Mucosa of stomach (tissue), 1 donor: ENCODE data around the gene HSD17B12.
"Not testable (repeated sequence)": the region's sequence is repeated elsewhere in the genome, so short reads cannot be mapped to it uniquely, and the experiment has no call there.

ENCODE experiments used
- H3K27me3 ChIP-seq: one replicate; pipeline ENCODE4 v1.7.0; 2013; ENCODE audit warnings: mild to moderate bottlenecking, low read length; ENCODE audit not compliant: control insufficient read depth, insufficient read depth
- H3K36me3 ChIP-seq: one replicate; pipeline ENCODE4 v1.7.0; 2013; ENCODE audit warnings: low read length; ENCODE audit not compliant: control insufficient read depth, insufficient read depth
- H3K4me1 ChIP-seq: one replicate; pipeline ENCODE4 v1.7.0; 2013; ENCODE audit warnings: mild to moderate bottlenecking, low read length; ENCODE audit not compliant: control insufficient read depth, insufficient read depth
- H3K4me3 ChIP-seq: one replicate; pipeline ENCODE4 v1.7.0; 2013; ENCODE audit warnings: low read length
- H3K9ac ChIP-seq: one replicate; pipeline ENCODE4 v1.7.0; 2013; ENCODE audit warnings: mild to moderate bottlenecking, low read length, moderate library complexity
- H3K9me3 ChIP-seq: one replicate; pipeline ENCODE4 v1.7.0; 2013; ENCODE audit warnings: mild to moderate bottlenecking, low read length, moderate library complexity; ENCODE audit not compliant: control insufficient read depth
- donor health status: Pancreatic carcinoma.

HSD17B12 gene

DNA sequence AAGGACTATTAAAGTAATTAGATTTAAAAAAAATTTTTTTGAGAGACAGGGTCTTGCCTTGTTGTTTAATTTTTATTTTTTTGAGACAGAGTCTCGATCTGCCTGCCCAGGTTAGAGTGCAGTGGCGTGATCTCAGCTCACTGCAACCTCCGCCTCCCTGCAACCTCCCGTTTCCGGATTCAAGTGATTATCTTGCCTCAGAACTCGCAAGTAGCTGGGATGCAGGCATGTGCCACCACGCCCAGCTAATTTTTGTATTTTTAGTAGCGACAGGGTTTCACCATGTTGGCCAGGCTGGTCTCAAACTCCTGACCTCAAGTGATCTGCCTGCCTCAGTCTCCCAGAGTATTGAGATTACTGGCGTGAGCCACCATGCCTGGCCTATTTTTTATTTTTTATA lies 17.5 kb upstream of the HSD17B12 start:
- H3K4me3 ChIP-seq, H3K27me3 ChIP-seq, H3K9ac ChIP-seq, H3K4me1 ChIP-seq, H3K36me3 ChIP-seq, H3K9me3 ChIP-seq: not testable (repeated sequence)

DNA sequence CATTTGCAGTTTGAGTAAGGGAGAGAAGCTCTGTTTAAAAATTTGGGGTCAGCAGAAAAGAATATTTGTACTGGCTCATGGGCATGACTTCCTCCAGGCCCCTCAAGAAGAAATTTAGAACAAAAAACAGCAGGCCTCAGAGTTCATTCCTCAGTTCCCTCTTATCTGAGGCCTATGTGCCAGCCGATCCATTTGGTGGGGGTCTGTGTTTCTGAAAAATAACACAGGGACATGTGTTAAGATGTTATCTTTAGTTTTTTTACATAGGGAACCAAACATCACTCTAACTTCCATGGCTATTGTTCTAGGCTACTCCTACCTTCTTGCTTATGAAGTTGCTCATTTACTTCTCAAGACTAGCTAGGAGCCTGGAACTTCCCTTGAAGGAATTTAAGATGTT lies 16.2 kb upstream of the HSD17B12 start:
- H3K4me1 ChIP-seq: no peaks in the 10 kb centered on the region
- H3K4me3 ChIP-seq: no peak overlapping the region
- no peaks in the 10 kb centered on the region for H3K9me3 ChIP-seq
- no peaks in the 10 kb centered on the region for H3K36me3 ChIP-seq
- H3K9ac ChIP-seq: no peak overlapping the region
- no peaks in the 10 kb centered on the region for H3K27me3 ChIP-seq

DNA sequence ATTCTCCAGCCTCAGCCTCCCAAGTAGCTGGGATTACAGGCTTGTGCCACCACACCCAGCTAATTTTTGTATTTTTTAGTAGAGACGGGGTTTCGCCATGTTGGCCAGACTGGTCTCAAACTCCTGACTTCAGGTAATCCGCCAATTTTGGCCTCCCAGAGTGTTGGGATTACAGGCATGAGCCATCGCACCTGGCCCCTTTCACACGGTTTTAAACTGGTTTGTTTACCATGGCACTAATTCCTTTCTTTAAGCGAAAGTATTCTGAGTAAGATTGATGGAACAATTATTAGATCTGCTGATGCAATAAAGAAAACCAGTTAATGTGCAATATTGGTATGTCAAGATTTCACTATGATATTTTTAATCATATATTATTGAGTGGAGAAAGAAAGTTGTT lies 9.3 kb upstream of the HSD17B12 start:
- H3K9me3 ChIP-seq, H3K9ac ChIP-seq, H3K4me3 ChIP-seq, H3K36me3 ChIP-seq, H3K4me1 ChIP-seq, H3K27me3 ChIP-seq: not testable (repeated sequence)

DNA sequence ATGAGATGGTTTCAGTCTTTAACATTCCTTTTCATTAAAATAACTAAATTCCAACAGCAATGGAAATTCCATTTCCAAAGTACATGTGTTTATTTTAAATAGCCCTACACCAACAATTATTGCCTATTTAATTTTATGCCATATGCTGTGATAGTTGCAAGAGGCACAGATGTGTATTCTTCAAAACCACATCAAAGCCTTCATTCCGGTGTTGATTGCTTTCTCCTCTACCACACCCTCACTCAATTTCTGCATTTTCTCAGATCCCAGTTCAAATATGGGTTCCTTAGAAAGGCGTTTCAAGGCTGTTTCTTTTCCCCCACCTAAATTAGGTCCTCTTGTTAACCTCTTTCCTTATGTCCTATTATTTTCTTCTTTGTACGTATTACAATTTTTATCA lies 6.0 kb upstream of the HSD17B12 start:
- Histone ChIP-seq H3K4me3 (no peak overlapping the region), H3K9ac (no peak overlapping the region), H3K36me3 (no peaks in the 10 kb centered on the region), H3K27me3 (no peaks in the 10 kb centered on the region), H3K9me3 (no peaks in the 10 kb centered on the region), H3K4me1 (no peaks in the 10 kb centered on the region)

DNA sequence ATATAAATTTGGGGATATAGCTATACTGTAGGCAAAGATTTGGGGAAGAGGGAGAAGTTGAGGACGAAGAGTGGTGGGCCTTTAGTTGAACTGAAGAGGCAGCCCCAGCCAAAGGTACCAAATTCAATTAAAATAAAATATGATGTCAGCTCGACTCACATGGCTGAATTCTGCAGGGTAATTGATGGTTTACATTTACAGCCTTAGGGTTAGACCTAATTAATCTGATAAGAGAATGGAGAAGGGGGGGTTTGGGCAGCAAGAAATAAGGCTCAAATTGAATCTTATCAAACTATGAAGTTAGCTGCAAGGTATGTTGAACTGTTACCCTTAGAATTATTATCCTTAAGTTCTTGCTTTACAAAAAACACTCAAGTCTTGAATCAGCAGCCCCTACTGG lies 3.6 kb upstream of the HSD17B12 start:
- no peaks in the 10 kb centered on the region for H3K36me3 ChIP-seq
- no peaks in the 10 kb centered on the region for H3K9me3 ChIP-seq
- no peak overlapping the region for H3K4me3 ChIP-seq
- H3K9ac ChIP-seq: no peak overlapping the region
- H3K27me3 ChIP-seq: no peaks in the 10 kb centered on the region
- H3K4me1 ChIP-seq: peaks cover 5% of the 10 kb centered on the region

DNA sequence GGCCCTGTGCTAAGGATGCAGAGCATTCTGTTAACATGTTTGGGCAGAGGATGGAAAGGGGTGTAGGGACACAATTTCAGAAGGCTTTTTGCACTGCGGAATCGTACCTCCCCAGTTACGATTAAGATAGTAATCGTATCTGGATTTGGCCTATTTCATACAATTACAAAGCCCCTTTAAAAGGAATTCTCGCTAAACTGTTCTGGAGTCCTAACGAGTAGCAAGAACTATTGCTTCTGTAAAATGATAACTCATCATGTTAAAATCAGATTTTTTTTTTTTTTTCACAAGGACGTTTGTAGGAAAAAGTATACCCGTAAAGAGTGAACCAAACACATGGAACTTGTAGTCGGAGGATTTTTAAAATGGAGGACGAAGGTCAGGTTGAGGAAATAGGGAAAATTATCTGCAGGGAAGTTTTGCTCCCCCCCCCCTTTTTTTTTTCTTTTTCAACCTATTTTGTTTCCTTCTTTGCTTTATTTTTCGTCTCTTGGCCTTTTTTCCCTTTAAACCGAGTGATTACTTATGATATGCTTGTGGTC lies 934 bp downstream of the HSD17B12 start:
- H3K9me3 ChIP-seq: no peaks in the 10 kb centered on the region
- H3K4me1 ChIP-seq: peaks cover 8% of the 10 kb centered on the region
- H3K4me3 ChIP-seq: peak overlapping the region; percentile 84
- H3K36me3 ChIP-seq: no peaks in the 10 kb centered on the region
- no peaks in the 10 kb centered on the region for H3K27me3 ChIP-seq
- H3K9ac ChIP-seq: peak overlapping the region; percentile 98

DNA sequence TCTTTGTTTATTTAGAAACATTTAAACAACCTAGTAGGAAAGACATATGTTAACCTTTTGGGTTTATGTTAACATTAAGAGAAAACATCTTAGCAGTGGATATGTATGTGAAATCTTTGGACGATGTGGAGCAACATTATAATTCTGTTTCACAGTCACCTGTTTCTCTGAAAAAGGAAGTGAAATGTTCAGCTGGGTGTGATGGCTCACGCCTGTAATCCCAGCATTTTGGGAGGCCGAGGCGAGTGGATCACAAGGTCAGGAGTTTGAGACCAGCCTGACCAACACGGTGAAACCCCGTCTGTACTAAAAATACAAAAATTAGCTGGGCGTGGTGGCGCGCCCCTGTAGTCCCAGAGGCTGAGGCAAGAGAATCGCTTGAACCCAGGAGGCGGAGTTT lies 1.5 kb downstream of the HSD17B12 start:
- peak overlapping the region; percentile 98 for H3K9ac ChIP-seq
- H3K27me3 ChIP-seq, H3K4me3 ChIP-seq, H3K36me3 ChIP-seq, H3K9me3 ChIP-seq, H3K4me1 ChIP-seq: not testable (repeated sequence)

DNA sequence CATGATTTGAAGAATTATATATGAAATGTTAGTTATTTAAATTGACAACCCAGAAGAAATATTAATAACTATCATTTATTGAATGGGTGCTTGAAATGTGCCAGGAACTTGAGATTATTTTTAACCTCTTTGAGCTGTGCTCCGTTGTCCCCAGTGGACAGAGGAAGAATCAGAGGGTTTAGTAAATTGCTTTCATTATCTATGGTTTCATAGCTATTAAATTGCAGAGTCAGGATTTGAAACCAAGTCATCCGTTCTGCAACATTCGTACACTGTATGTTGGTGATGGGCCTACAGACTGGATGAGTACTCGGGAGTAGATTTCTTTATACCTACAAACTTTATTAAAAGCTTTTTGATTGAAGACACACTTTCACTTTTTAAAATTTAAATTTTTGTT lies 4.9 kb downstream of the HSD17B12 start:
- H3K9me3 ChIP-seq: no peaks in the 10 kb centered on the region
- no peak overlapping the region for H3K9ac ChIP-seq
- no peaks in the 10 kb centered on the region for H3K27me3 ChIP-seq
- H3K4me3 ChIP-seq: no peak overlapping the region
- H3K4me1 ChIP-seq: peaks cover 8% of the 10 kb centered on the region
- H3K36me3 ChIP-seq: no peaks in the 10 kb centered on the region

DNA sequence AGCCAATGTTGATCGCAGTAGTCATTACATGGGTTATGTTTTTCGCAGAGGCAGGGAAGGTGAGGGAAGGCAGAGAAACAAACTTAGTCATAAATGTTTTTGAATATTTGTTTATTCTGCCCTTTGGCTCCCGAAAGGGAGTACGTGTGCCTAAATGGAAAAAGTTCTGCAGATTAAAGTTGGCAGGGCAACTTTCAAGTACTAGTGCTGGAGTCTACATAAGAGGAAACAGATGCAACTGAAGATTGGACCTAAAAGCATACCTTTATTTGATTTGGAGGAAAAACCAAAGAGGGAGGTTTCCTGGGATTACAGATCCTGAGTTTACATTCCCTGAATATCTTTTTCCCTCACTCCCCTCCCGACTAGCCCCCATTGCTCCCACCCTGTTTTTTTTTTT lies 5.7 kb downstream of the HSD17B12 start:
- Histone ChIP-seq H3K9ac (no peak overlapping the region), H3K27me3 (no peaks in the 10 kb centered on the region), H3K4me1 (peaks cover 8% of the 10 kb centered on the region), H3K4me3 (no peak overlapping the region), H3K9me3 (no peaks in the 10 kb centered on the region), H3K36me3 (no peaks in the 10 kb centered on the region)

DNA sequence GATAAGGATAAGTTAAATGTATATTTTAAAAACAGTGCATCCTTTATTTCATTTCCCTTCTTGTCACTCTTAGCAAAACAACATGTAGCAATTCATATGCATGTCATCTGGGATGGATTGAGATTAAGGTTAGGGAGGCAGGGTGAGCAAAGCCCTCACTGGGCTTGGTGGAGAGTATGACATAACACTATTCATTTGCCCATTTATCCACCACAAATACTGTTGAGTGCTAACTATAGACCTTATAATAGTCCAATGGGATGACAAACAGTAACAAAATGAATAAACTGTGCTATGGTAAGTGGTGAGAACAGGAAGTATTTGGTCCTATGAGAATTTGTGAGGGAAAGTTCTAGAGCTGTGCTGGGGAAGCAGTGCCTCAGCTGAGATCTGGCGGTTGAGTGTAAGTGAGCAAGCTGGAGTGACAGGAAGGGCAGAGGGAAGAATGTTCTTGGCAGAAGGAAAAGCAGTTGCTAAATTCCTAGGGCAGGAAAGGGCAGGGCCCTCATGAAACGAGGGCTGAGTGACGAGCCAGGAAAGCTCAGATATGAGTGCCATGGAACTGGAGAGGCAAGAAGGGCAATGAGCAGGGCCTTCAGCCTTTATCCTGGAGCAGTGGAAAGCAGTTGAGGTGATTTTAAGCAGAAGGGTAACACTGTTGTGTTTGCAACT lies 6.7 kb downstream of the HSD17B12 start:
- H3K36me3 ChIP-seq: no peaks in the 10 kb centered on the region
- H3K4me3 ChIP-seq: no peak overlapping the region
- no peaks in the 10 kb centered on the region for H3K4me1 ChIP-seq
- no peak overlapping the region for H3K9ac ChIP-seq
- H3K27me3 ChIP-seq: no peaks in the 10 kb centered on the region
- no peaks in the 10 kb centered on the region for H3K9me3 ChIP-seq

DNA sequence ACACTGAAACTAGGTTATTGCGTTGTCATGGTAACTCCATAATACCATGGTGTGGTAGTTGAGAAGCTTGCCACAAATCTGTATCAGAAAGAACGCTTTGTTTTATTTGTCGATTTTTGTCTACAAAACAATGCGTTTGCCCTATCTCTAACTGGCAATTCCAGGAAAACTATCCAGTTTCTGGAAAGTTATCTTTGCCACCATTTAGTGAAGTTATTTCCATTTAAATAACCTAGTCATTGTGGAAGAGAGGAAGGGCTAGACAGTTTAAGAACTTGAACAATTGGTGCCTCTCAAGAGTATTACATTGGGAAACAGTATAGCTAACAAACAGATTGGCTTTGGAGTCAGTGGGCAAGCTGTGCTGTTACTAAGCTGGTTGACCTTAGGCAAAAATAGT lies 7.9 kb downstream of the HSD17B12 start:
- Histone ChIP-seq H3K36me3 (no peaks in the 10 kb centered on the region), H3K4me3 (no peak overlapping the region), H3K9ac (no peak overlapping the region), H3K4me1 (no peaks in the 10 kb centered on the region), H3K27me3 (no peaks in the 10 kb centered on the region), H3K9me3 (no peaks in the 10 kb centered on the region)

DNA sequence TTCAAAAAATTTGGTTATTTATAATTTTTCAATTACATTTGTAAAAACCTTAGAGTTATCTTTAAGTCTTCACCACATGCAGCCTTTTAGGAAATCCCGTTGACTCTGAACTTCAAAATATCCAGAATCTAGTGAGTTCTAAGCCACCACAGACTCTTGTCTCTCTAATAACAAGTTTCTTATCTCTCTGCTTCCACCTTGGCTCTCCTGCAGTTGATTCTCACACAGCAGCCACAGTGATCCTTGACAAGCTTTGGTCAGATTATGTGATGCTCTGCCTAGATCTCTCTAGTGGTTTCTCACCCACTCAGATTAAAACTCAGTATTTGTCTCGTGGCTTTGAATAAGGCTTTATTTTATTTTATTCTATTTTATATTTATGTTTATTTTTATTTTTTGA lies 8.6 kb downstream of the HSD17B12 start:
- Histone ChIP-seq H3K4me1 (no peaks in the 10 kb centered on the region), H3K36me3 (no peaks in the 10 kb centered on the region), H3K27me3 (no peaks in the 10 kb centered on the region), H3K9me3 (no peaks in the 10 kb centered on the region), H3K9ac (no peak overlapping the region), H3K4me3 (no peak overlapping the region)
